ENCODE measurements around the gene IQGAP2. TPM values are rescaled to one million over a fixed set of nuclear protein-coding genes. Genes with fewer than 3 reads are reported as not detected.

IQGAP2 gene, protein sequence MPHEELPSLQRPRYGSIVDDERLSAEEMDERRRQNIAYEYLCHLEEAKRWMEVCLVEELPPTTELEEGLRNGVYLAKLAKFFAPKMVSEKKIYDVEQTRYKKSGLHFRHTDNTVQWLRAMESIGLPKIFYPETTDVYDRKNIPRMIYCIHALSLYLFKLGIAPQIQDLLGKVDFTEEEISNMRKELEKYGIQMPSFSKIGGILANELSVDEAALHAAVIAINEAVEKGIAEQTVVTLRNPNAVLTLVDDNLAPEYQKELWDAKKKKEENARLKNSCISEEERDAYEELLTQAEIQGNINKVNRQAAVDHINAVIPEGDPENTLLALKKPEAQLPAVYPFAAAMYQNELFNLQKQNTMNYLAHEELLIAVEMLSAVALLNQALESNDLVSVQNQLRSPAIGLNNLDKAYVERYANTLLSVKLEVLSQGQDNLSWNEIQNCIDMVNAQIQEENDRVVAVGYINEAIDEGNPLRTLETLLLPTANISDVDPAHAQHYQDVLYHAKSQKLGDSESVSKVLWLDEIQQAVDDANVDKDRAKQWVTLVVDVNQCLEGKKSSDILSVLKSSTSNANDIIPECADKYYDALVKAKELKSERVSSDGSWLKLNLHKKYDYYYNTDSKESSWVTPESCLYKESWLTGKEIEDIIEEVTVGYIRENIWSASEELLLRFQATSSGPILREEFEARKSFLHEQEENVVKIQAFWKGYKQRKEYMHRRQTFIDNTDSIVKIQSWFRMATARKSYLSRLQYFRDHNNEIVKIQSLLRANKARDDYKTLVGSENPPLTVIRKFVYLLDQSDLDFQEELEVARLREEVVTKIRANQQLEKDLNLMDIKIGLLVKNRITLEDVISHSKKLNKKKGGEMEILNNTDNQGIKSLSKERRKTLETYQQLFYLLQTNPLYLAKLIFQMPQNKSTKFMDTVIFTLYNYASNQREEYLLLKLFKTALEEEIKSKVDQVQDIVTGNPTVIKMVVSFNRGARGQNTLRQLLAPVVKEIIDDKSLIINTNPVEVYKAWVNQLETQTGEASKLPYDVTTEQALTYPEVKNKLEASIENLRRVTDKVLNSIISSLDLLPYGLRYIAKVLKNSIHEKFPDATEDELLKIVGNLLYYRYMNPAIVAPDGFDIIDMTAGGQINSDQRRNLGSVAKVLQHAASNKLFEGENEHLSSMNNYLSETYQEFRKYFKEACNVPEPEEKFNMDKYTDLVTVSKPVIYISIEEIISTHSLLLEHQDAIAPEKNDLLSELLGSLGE (N-terminal part only)
- total RNA-seq: 10 to 100 TPM in 1 of 2 donors, 1 to 10 TPM in 1; 9.7 to 16.2 TPM

DNA sequence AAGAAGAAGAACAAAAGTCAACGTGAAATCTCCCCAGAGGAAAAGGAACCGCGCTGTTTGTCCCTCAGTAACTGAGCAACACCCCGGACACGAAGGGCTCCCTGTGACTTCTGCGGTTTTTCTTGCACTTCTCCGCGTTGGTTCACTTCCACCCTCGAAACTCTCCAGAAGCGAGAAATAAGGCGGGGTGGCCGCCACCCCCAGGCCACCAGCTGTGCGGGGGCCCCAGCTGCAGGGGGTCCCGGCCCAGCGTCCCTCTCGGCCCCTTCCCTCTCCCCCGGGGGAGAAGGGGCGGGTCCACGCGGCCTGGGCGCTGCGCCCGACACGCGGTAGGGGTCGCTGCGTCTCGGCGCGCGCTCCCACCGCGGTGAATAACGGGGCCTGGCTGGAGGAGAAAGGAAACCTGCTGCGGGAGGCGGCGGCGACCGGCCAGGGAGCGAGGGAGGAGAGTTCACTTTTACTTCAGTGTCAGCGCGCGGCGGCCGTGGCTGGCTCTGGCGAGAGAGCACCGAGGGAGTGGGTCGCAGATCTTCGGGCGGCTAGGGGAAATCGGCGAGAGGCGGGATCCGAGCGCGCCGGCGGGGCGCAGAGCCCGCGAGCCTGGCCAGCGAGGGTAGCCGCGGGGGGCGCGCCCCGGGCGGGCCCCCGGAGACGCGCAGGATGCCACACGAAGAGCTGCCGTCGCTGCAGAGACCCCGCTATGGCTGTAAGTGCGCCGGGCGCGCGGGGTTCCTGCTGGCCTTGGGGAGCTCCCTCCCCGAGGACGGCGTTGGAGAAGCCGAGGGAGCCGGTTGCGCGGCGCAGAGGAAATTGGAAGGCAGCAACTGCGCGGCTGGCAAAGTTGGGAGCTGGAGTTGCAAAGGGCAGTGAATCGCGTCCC is at the start of gene IQGAP2:
IQGAP2 (plus strand) TSS at position 400 of the 880 bp plus-strand sequence; CDS start at position 661, 261 bp downstream.

DNA sequence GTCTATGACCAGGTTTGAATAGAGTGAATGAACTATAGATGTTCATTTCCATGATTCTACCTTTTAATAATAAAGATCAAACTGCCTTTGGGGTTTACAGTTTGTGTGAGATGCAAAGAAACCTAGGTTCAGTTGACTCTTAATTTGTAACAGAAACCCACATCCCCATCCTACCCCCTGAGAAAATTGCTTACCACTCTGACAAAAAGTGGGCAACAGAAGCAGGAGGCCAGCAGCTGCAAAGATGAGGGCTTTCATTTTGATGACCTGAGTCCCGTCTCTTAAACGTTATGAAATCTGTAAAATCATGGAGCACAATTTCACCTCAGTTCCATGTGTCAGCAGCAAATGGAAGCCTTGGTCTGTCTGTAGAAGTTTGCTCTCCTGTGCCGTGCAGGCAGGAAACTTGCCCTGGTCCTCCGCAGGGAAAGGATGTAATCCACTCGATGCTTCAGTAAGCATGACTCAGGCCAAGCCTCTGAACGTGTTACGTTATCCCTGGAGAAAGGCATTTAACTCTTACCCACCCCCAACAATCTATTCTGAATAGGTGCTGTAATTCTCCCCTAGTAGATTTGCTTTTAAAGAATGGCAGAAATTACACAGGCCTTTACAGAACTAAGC is 220.0 kb downstream of the IQGAP2 start, which contains the start of gene F2RL2:
F2RL2 (minus strand) TSS at position 431 of the 624 bp plus-strand sequence; CDS start at position 258, 173 bp downstream.

DNA sequence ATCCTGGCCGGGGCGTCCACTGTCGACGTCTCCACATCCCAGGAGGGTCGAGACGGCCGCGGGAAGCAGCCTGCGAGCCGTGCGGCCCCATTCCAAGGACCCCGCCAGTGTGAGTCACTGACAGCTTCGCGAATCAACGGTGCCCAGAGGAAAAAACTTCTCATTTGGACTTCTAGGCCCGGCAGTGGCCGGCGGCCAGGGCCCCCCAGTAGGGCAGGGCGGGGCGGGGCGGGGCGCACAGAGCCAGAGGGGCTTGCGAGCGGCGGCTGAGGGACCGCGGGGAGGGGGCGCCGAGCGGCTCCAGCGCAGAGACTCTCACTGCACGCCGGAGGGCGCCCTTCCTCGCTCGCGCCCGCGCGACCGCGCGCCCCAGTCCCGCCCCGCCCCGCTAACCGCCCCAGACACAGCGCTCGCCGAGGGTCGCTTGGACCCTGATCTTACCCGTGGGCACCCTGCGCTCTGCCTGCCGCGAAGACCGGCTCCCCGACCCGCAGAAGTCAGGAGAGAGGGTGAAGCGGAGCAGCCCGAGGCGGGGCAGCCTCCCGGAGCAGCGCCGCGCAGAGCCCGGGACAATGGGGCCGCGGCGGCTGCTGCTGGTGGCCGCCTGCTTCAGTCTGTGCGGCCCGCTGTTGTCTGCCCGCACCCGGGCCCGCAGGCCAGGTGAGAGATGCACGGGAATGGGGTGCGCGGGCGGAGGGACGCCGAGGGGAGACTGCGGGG is 312.8 kb downstream of the IQGAP2 start, which contains the start of gene F2R:
F2R (plus strand) TSS at position 391 of the 720 bp plus-strand sequence; CDS start at position 573, 182 bp downstream.

Small RNA genes within 50 kb of the gene (small RNA-seq; reads per million reads assigned to genes)
- gene RF02154: 0 reads per million in 2 donors
- 0 reads per million in 2 donors for gene RF02155

Other genes starting within 250 kb of the IQGAP2 start
- not detected for gene F2RL2, start 220.1 kb downstream of the IQGAP2 start, total RNA-seq